ENCODE measurements around the gene NCAM2.
A peak's percentile ranks its signal among the peaks of the same experiment; 100 is the strongest.

The NCAM2 gene

GRCh38 chr21:21231913-21232312 lies 233.7 kb downstream of the NCAM2 start:
- DNase-seq: no peak

DNA sequence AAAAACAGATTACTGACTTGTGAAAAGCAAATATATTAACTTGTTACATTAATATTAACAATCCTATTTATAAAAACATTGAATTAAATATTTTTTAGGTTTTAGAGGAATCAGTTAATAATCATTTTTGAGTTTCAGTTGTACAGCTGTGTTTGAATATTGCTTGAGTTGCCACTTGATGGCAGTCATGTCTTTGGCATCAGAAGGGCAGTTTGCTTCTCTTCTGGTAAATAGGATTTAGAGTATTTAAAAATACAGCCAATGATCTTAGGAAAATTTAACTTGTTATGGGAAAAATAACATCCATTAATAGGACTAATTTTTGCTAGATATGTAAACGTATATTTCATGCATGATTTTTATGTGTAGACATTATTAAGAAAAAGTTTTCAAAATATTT lies 234.1 kb downstream of the NCAM2 start:
- DNase-seq: peak in 1 of 3 donors; percentile 4

DNA sequence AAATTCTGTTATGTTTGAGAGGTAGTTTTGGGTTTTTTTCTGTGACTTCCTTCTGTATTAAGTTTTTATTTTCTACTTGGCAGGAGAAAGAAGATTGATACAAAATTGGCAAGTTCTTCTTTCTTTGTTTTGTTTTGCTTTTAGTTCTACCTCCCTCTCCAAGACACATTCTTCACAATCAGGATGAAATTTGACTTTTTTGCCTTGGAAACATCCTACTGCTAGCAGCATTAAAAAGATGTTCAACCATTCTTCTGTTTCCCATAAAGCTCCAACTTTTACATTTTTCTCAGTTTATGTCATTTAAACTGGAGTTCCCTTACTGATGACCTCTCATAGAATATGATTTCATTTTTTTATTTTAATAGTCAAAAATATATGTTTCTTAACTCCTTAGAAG lies 234.8 kb downstream of the NCAM2 start:
- no peak for DNase-seq

- no peak for DNase-seq
These were observed 238.8 kb downstream of the NCAM2 start for GRCh38 chr21:21236996-21237395.

DNA sequence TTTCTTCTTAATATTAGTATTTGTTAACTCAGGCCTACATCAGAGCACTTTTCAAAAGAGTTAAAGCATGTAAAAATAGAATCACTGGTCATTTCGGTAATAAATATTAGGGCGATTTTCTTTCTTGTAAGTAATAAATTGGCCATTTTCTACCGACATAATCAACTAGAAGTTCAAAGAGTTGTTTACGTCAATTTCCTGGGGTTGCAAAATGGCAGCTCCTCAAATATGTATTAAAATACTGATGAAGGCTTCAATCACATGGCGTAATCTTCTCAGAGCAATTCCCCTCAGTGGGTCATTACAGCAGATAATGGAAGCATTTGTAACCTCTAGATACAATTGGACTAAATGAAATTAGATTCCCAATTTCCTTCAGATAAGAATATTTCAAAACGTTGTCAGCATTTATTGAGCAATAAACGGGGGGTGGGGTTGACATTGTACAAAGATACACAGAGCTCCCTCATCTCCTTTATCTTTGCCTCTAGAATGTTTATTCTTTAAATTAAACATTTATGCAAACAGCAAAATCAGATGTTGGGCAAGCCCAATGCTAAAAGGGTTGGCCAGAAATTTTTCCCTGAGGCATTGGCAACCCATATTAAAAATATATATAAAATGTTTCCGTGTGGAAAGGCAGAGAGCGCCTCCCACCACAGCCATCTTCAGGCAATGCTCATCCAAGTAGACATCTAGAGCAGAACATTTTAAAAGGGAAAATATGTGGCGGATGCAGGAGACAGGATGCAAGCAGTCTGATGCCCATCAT lies 240.6 kb downstream of the NCAM2 start:
- no peak for DNase-seq

DNA sequence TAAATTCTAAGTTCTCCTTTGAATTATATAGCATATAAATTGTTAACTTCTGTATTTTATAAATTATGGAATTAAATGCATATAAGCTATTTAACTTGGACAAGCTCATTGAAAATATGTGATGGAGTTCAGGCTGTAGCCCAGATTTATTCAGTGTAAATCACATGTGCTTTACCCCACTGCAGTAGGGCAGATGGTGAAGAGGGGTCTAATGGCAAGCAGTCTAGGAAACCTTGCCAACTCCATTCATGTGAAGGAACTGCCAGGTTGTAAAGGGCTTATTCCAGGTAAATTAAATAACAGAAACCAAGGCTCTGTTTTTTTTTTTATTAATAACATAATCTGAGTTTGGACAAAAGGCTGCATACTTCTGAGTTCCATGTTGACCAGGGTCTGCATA lies 243.2 kb downstream of the NCAM2 start:
- no peak for DNase-seq

DNA sequence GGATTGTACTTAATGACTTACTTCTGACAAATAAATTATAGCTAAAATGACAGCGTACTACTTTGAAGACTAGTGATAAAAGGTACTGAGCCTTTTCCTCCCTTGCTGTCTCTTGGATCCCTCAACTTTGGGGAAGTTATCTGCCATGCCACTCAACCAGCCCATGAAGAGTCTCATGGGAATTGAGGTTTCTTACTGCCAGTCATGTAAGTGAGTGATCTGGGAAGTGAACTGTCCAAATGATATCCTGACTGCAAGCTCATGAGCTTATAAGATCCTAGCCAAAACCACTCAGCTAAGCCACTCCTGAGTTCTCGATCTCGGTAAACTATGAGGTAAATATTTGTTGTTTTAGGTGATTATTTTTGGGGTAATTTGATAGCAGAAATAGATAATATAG lies 247.8 kb downstream of the NCAM2 start:
- no peak for DNase-seq

DNA sequence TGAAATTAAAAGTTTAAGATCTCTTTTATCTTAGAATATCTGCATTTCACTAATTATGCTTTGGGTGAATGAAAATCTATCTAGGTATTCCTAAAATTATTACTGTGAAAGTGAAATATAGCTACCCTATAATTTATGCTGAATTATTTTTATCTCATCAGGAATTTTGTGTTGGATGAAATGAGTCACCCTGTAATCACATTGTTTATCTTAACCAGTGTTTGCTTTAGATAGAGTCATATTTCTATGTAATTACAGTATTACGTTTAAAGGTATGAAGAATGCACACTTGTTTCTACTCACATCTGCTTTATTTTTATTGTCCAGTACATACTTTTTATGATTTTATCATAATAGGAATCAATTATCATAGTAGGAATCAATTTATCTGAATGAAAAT lies 249.2 kb downstream of the NCAM2 start:
- no peak for DNase-seq

DNA sequence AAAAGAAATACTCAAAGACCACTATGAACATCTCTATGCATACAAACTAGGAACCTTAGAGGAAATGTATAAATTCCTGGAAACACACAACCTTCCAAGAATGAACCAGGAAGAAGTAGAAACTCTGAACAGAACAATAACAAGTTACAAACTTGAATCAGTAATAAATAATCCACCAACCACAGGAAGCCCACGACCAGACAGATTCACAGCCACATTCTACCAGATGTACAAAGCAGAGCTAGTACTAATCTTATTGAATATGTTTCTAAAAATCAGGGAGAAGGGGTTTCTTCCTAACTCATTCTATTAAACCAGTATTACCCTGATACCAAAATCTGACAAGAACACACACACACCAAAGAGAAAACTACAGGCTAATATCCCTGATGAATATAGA lies 263.8 kb downstream of the NCAM2 start:
- no peak for DNase-seq

DNA sequence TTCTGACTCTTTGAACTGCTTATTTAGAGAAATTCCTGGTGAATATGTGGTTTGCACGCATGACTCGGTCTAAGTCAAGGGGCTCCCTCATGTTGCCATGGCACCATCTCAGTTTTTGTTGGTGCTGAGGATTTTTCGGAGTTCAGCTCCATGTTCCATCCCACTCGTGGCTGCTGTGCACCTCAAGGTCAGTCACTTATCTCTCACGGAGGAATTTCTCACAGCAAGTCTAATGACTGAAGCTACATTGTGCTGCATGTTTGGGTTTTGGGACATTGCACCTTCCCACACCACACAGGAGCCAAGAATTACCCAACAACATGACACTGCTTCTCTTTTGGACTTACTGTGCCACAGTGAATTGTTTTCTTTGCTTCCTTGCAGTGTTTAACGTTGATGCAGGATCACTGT lies 269.9 kb downstream of the NCAM2 start:
- no peak for DNase-seq

DNA sequence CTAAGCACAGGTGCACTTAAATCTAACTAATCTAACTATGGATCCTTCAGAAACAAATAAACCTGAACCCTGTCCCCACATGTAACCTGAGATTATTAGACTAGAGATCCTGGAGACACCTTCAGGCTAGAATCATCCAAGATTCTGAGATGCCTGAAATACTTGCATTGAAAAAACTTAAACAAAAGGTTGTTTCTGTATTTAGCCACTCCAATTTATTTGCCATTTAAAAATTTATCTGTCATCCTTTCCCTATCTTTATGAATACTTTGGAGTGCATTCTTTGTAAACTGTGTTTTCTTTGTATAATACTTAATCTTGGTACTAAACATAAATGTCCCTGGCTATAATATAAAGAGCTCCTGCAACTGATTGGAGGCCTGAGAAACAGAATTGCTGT lies 270.7 kb downstream of the NCAM2 start:
- no peak for DNase-seq

DNA sequence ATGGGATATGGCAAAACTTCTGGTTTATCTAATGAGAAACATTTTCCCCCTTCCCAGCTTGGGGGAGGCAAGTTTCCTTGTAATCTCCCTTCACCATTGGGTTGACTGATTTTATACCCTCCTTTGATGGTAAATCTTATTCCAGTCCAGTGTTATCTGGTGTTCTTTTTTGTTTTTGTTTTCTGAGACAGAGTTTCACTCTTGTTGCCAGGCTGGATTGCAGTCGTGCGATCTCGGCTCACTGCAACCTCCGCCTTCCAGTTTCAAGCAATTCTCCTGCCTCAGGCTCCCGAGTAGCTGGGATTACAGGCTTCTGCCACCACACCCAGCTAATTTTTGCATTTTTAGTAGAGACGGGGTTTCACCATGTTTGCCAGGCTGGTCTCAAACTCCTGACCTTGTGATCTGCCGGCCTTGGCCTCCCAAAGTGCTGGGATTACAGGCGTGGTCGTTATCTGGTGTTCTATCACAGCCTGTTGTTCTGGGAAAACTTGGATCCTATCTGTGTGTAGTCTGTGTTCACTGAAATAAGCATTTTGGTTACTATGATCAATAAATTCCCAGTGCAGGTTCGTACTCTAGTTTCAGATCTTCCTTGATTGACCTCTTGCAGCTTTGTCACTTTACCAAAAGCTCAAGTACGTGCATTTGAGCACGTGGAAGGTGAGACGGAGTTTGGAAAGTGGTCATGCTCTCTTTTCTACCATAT lies 281.1 kb downstream of the NCAM2 start:
- no peak for DNase-seq

GRCh38 chr21:21283810-21284209 lies 285.6 kb downstream of the NCAM2 start:
- DNase-seq: no peak

DNA sequence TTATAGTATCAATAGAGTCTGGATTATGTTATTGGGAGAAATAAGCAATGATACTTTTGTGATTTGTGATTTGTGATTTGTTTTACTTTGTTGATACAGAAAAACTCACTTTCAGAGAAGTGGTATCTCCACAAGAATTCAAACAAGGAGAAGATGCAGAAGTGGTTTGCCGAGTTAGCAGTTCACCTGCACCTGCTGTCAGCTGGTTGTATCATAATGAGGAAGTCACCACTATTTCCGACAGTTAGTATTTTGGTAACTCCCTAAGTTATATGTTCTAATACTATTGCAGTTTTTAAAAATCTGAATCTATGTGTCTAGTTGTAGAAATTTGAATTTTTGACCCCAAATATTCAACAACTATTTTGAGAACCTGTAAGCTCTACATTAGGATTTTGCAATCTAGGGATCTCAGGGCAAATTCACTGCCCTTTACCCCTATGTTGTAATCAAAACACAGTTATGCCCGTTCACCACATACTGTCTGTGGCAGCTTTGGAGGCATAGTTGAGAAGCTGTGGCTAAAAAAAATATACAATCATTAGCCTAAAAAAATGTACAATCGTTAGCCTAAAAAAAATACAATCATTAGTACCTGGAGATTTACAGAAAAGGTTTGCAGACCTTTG lies 288.1 kb downstream of the NCAM2 start:
- no peak for DNase-seq

DNA sequence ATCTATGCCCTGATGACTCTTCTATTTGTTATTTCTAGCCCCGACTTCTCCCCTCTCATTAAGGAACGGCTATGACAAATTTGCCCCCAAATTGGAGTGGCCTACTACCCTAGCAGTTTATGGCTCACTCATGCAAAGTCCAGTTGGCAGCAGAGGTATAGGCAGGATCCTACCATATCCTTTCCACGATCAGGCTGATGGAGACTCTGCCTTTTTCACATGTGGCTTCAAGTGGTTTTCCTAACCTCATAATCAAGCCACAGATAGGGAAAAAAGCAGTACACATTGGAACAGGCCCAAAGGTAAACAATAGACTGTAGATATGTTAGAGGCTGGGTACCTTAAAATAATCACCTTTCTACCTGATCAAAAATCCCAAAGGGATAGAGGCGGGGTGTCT lies 292.5 kb downstream of the NCAM2 start:
- no peak for DNase-seq

DNA sequence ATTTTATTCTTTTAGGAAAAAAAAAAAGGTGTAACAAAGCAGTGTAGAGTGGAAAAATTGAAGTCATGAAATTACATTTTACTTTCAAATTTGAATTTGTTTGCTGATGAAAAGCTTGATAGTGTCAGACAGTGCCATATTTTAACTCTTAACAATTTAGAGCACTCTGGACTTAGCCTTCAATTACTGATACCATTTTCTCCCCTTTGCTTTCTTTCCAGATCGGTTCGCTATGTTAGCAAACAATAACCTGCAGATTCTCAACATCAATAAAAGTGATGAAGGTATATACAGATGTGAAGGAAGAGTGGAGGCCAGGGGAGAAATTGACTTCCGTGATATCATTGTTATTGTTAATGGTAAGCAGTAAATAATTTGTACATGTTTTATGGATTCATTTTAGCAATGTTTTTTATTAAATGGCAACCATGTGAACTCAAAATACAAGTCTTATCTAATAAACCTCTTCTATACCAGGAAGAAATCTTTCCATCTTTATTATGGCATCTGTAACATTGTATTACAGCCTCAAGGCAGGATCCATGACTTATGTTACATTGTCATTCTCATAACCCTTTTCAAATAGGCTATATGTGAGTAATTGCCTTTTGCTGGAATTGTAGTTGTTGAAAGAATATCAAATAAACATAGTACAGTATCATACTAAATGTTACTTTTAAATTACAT lies 293.8 kb downstream of the NCAM2 start:
- no peak for DNase-seq

DNA sequence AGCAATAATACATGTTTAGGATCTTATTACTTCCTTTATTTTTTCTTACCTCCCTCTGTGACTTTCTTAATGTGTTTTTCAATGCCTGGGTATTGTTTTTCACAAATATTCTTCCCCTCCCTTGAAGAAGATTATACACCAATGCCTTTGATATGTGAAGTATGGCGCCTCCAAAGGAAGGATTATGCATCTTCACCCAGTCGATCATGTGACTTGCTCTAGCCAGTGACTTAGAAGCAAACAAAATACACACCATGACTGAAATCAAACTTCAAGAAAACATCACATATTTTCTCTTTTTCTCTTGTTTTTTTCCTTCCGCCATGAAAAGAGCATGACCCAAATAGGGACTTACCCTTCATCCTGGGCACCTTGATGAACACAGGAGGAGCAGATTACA lies 297.1 kb downstream of the NCAM2 start:
- no peak for DNase-seq

GRCh38 chr21:21297211-21297610 lies 299.0 kb downstream of the NCAM2 start:
- DNase-seq: no peak

DNA sequence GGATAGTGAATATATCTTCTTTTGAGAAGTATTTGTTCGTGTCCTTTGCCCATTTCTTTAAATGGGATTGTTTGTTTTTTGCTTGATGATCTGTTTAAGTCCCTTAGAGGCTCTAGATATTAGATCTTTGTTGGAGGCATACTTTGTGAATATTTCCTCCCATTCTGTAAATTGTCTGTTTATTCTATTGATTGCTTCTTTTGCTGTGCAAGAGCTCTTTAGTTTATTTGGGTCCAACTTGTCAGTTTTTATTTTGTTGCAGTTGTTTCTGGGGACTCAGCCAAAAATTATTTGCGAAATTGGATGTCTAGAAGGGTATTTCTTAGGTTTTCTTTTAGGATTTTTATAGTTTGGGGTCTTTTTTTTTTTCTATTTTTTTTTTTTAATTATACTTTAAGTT lies 302.8 kb downstream of the NCAM2 start:
- no peak for DNase-seq

- no peak for DNase-seq
These were observed 311.3 kb downstream of the NCAM2 start for GRCh38 chr21:21309510-21309909.

DNA sequence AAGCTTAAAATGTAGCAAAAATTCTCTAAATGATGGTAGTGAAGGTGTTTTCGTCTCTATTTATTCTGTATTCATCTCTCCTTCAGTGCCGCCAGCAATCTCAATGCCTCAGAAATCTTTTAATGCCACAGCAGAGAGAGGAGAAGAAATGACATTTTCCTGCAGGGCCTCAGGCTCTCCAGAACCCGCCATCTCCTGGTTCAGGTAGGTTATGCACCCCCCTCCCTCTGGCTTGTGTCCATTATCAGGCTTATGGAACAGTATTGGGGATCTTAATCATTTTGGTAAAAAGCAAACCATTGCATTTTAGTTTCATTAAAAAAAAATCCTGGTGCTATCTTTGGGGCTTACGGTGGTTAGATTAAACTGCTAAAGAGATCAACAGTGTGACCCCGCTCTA lies 326.1 kb downstream of the NCAM2 start:
- no peak for DNase-seq

- no peak for DNase-seq
These were observed 334.3 kb downstream of the NCAM2 start for GRCh38 chr21:21332492-21332891.

DNA sequence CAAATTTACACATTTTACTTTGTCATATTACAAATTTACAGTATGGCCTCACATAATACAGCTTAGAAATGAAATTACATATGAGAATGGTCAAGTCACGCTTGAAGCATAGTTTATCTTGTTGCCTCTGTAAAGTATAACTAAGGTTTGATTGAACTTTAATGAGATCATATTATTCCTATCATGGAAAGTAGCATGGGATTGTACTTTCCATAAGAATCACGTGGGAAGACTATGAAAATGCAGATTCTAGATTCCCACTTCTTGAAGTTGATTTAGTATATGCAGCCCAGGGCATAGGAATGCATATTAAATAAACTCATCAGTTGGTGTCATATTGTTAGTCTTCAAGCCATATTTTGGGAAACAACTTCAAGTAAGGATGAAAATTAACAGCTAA lies 342.8 kb downstream of the NCAM2 start:
- no peak for DNase-seq

GRCh38 chr21:21345296-21345695 lies 347.1 kb downstream of the NCAM2 start:
- DNase-seq: no peak
